Measurements from ENCODE around the gene SYK. TPM values are rescaled to one million over a fixed set of nuclear protein-coding genes. Genes with fewer than 3 reads are reported as not detected.

Gene SYK
- total and polyA plus RNA-seq, 7 experiments from 2014 or later, result 0.26 to 71.6 (median 2.1) TPM

GRCh38 chr9:90933468-90933867, 131.8 kb downstream of the SYK start:
- Histone ChIP-seq H3K27me3 (ENCODE audit: control insufficient read depth in 2 of 2, insufficient read depth in 2 of 2, low read length in 2 of 2) (no peaks in the 10 kb centered on the region), H3K36me3 (ENCODE audit: control insufficient read depth in 2 of 3, insufficient read depth in 3 of 3, low read length in 3 of 3) (no peaks in the 10 kb centered on the region), H3K27ac (ENCODE audit: low read depth, low read length) (no peak overlapping the region), H3K9me3 (ENCODE audit: control insufficient read depth in 2 of 3, low read length in 3 of 3) (no peaks in the 10 kb centered on the region), H3K4me3 (ENCODE audit: low read length) (no peak overlapping the region), H3K4me1 (ENCODE audit: control insufficient read depth in 2 of 2, insufficient read depth in 2 of 2, low read length in 2 of 2) (no peaks in the 10 kb centered on the region)
- no peak overlapping the region for H3K4me3 Mint-ChIP-seq
- H3K27ac Mint-ChIP-seq, result no peak overlapping the region
- H3K9me3 Mint-ChIP-seq, result no peaks in the 10 kb centered on the region
- no peak for DNase-seq
- POLR2A ChIA-PET, result no interaction called here
- peaks cover 8 to 25% (median 17%) of the 10 kb centered on the region in 5 donors for H3K27me3 Mint-ChIP-seq
- H3K4me1 Mint-ChIP-seq, result no peaks in the 10 kb centered on the region
- ATAC-seq, result no peak
- intact Hi-C loops (cut with micrococcal nuclease), result no loop called here
- CTCF ChIA-PET, result interaction anchor here (1.3 kb wide), 1 partner anchor 18 kb away, joined by 4 read pairs; no protein-coding TSS in a partner anchor
- H3K36me3 Mint-ChIP-seq, result no peaks in the 10 kb centered on the region

GRCh38 chr9:90939351-90939750, 137.7 kb downstream of the SYK start:
- H3K4me3 Mint-ChIP-seq, result no peak overlapping the region
- no peak overlapping the region for H3K27ac Mint-ChIP-seq
- ChIA-PET POLR2A (no interaction called here), CTCF (no interaction called here)
- no peaks in the 10 kb centered on the region for H3K36me3 ChIP-seq (ENCODE audit: control insufficient read depth in 2 of 3, insufficient read depth in 3 of 3, low read length in 3 of 3)
- no peak overlapping the region for H3K27ac ChIP-seq (ENCODE audit: low read depth, low read length)
- DNase-seq, result no peak
- no peaks in the 10 kb centered on the region for H3K4me1 ChIP-seq (ENCODE audit: control insufficient read depth in 2 of 2, insufficient read depth in 2 of 2, low read length in 2 of 2)
- H3K9me3 ChIP-seq (ENCODE audit: control insufficient read depth in 2 of 3, low read length in 3 of 3), result no peaks in the 10 kb centered on the region
- H3K27me3 ChIP-seq (ENCODE audit: control insufficient read depth in 2 of 2, insufficient read depth in 2 of 2, low read length in 2 of 2), result no peaks in the 10 kb centered on the region
- peaks cover 0 to 5% (median 0%) of the 10 kb centered on the region in 11 donors for H3K9me3 Mint-ChIP-seq
- ATAC-seq, result no peak
- H3K27me3 Mint-ChIP-seq, result peaks cover 2 to 20% (median 16%) of the 10 kb centered on the region in 5 donors
- no peak overlapping the region for H3K4me3 ChIP-seq (ENCODE audit: low read length)
- intact Hi-C loops (cut with micrococcal nuclease), result no loop called here
- no peaks in the 10 kb centered on the region for H3K4me1 Mint-ChIP-seq
- no peaks in the 10 kb centered on the region for H3K36me3 Mint-ChIP-seq

- CTCF ChIA-PET, result no interaction called here
- Mint-ChIP-seq H3K9me3 (peaks cover 0 to 5% (median 0%) of the 10 kb centered on the region in 11 donors), H3K4me1 (no peaks in the 10 kb centered on the region), H3K36me3 (no peaks in the 10 kb centered on the region), H3K4me3 (no peak overlapping the region), H3K27me3 (peaks cover under 1 to 23% (median 12%) of the 10 kb centered on the region in 5 donors), H3K27ac (no peak overlapping the region)
- H3K36me3 ChIP-seq (ENCODE audit: control insufficient read depth in 2 of 3, insufficient read depth in 3 of 3, low read length in 3 of 3), result no peaks in the 10 kb centered on the region
- POLR2A ChIA-PET, result no interaction called here
- DNase-seq (no peak), ATAC-seq (no peak)
- no peak overlapping the region for H3K27ac ChIP-seq (ENCODE audit: low read depth, low read length)
- no peaks in the 10 kb centered on the region for H3K4me1 ChIP-seq (ENCODE audit: control insufficient read depth in 2 of 2, insufficient read depth in 2 of 2, low read length in 2 of 2)
- H3K4me3 ChIP-seq (ENCODE audit: low read length), result no peak overlapping the region
- no peaks in the 10 kb centered on the region for H3K9me3 ChIP-seq (ENCODE audit: control insufficient read depth in 2 of 3, low read length in 3 of 3)
- H3K27me3 ChIP-seq (ENCODE audit: control insufficient read depth in 2 of 2, insufficient read depth in 2 of 2, low read length in 2 of 2), result no peaks in the 10 kb centered on the region
- intact Hi-C loops (cut with micrococcal nuclease), result no loop called here
Measured at GRCh38 chr9:90940280-90940679, 138.7 kb downstream of the SYK start.

GRCh38 chr9:90941661-90942060, 140.0 kb downstream of the SYK start:
- H3K36me3 ChIP-seq (ENCODE audit: control insufficient read depth in 2 of 3, insufficient read depth in 3 of 3, low read length in 3 of 3), result no peaks in the 10 kb centered on the region
- H3K36me3 Mint-ChIP-seq, result no peaks in the 10 kb centered on the region
- ChIA-PET POLR2A (no interaction called here), CTCF (no interaction called here)
- no peak overlapping the region for H3K27ac ChIP-seq (ENCODE audit: low read depth, low read length)
- H3K4me1 ChIP-seq (ENCODE audit: control insufficient read depth in 2 of 2, insufficient read depth in 2 of 2, low read length in 2 of 2), result no peaks in the 10 kb centered on the region
- H3K4me3 ChIP-seq (ENCODE audit: low read length), result no peak overlapping the region
- H3K9me3 ChIP-seq (ENCODE audit: control insufficient read depth in 2 of 3, low read length in 3 of 3), result no peaks in the 10 kb centered on the region
- H3K4me3 Mint-ChIP-seq, result peak overlapping the region in 1 of 10 donors; percentile 8
- peaks cover 11 to 28% (median 20%) of the 10 kb centered on the region in 5 donors for H3K27me3 Mint-ChIP-seq
- DNase-seq (no peak), ATAC-seq (no peak)
- H3K9me3 Mint-ChIP-seq, result peaks cover 0 to 5% (median 0%) of the 10 kb centered on the region in 11 donors
- intact Hi-C loops (cut with micrococcal nuclease), result no loop called here
- H3K27ac Mint-ChIP-seq, result no peak overlapping the region
- no peaks in the 10 kb centered on the region for H3K27me3 ChIP-seq (ENCODE audit: control insufficient read depth in 2 of 2, insufficient read depth in 2 of 2, low read length in 2 of 2)
- no peaks in the 10 kb centered on the region for H3K4me1 Mint-ChIP-seq

GRCh38 chr9:90942555-90942954, 140.9 kb downstream of the SYK start:
- Mint-ChIP-seq H3K4me1 (peaks cover 0 to 2% (median 0%) of the 10 kb centered on the region in 7 donors), H3K4me3 (no peak overlapping the region), H3K27ac (no peak overlapping the region), H3K27me3 (peaks cover 11 to 23% (median 20%) of the 10 kb centered on the region in 5 donors), H3K9me3 (peaks cover 0 to 5% (median 0%) of the 10 kb centered on the region in 11 donors), H3K36me3 (no peaks in the 10 kb centered on the region)
- ChIA-PET CTCF (interaction anchor here (1.0 kb wide), 1 partner anchor 28 kb away, joined by 3 read pairs; no protein-coding TSS in a partner anchor), POLR2A (no interaction called here)
- intact Hi-C loops (cut with micrococcal nuclease), result no loop called here
- ATAC-seq, result no peak
- Histone ChIP-seq H3K4me3 (ENCODE audit: low read length) (no peak overlapping the region), H3K36me3 (ENCODE audit: control insufficient read depth in 2 of 3, insufficient read depth in 3 of 3, low read length in 3 of 3) (no peaks in the 10 kb centered on the region), H3K27ac (ENCODE audit: low read depth, low read length) (no peak overlapping the region), H3K9me3 (ENCODE audit: control insufficient read depth in 2 of 3, low read length in 3 of 3) (no peaks in the 10 kb centered on the region), H3K27me3 (ENCODE audit: control insufficient read depth in 2 of 2, insufficient read depth in 2 of 2, low read length in 2 of 2) (no peaks in the 10 kb centered on the region), H3K4me1 (ENCODE audit: control insufficient read depth in 2 of 2, insufficient read depth in 2 of 2, low read length in 2 of 2) (no peaks in the 10 kb centered on the region)
- no peak for DNase-seq

- peaks cover 0 to 2% (median 0%) of the 10 kb centered on the region in 7 donors for H3K4me1 Mint-ChIP-seq
- no peaks in the 10 kb centered on the region for H3K4me1 ChIP-seq (ENCODE audit: control insufficient read depth in 2 of 2, insufficient read depth in 2 of 2, low read length in 2 of 2)
- ATAC-seq, result no peak
- no peak overlapping the region for H3K27ac ChIP-seq (ENCODE audit: low read depth, low read length)
- no peak overlapping the region for H3K4me3 ChIP-seq (ENCODE audit: low read length)
- H3K9me3 Mint-ChIP-seq, result peaks cover 0 to 5% (median 0%) of the 10 kb centered on the region in 11 donors
- ChIA-PET CTCF (interaction anchor here (1.0 kb wide), 1 partner anchor 29 kb away, joined by 3 read pairs; no protein-coding TSS in a partner anchor), POLR2A (no interaction called here)
- no peak overlapping the region for H3K27ac Mint-ChIP-seq
- intact Hi-C loops (cut with micrococcal nuclease), result no loop called here
- no peaks in the 10 kb centered on the region for H3K36me3 Mint-ChIP-seq
- H3K27me3 Mint-ChIP-seq, result peaks cover 11 to 26% (median 23%) of the 10 kb centered on the region in 5 donors
- H3K36me3 ChIP-seq (ENCODE audit: control insufficient read depth in 2 of 3, insufficient read depth in 3 of 3, low read length in 3 of 3), result no peaks in the 10 kb centered on the region
- H3K27me3 ChIP-seq (ENCODE audit: control insufficient read depth in 2 of 2, insufficient read depth in 2 of 2, low read length in 2 of 2), result no peaks in the 10 kb centered on the region
- no peaks in the 10 kb centered on the region for H3K9me3 ChIP-seq (ENCODE audit: control insufficient read depth in 2 of 3, low read length in 3 of 3)
- DNase-seq, result no peak
- no peak overlapping the region for H3K4me3 Mint-ChIP-seq
Measured at GRCh38 chr9:90943341-90943740, 141.7 kb downstream of the SYK start.

GRCh38 chr9:90945336-90945735, 143.7 kb downstream of the SYK start:
- intact Hi-C loops (cut with micrococcal nuclease), result no loop called here
- H3K36me3 Mint-ChIP-seq, result no peaks in the 10 kb centered on the region
- peaks cover 11 to 35% (median 25%) of the 10 kb centered on the region in 5 donors for H3K27me3 Mint-ChIP-seq
- CTCF ChIA-PET, result no interaction called here
- no peaks in the 10 kb centered on the region for H3K36me3 ChIP-seq (ENCODE audit: control insufficient read depth in 2 of 3, insufficient read depth in 3 of 3, low read length in 3 of 3)
- H3K4me3 ChIP-seq (ENCODE audit: low read length), result no peak overlapping the region
- no peak overlapping the region for H3K27ac ChIP-seq (ENCODE audit: low read depth, low read length)
- no peak for DNase-seq
- H3K4me3 Mint-ChIP-seq, result no peak overlapping the region
- H3K9me3 ChIP-seq (ENCODE audit: control insufficient read depth in 2 of 3, low read length in 3 of 3), result no peaks in the 10 kb centered on the region
- H3K27ac Mint-ChIP-seq, result no peak overlapping the region
- no peak for ATAC-seq
- POLR2A ChIA-PET, result no interaction called here
- H3K9me3 Mint-ChIP-seq, result peaks cover 0 to 4% (median 0%) of the 10 kb centered on the region in 11 donors
- H3K27me3 ChIP-seq (ENCODE audit: control insufficient read depth in 2 of 2, insufficient read depth in 2 of 2, low read length in 2 of 2), result no peaks in the 10 kb centered on the region
- no peaks in the 10 kb centered on the region for H3K4me1 ChIP-seq (ENCODE audit: control insufficient read depth in 2 of 2, insufficient read depth in 2 of 2, low read length in 2 of 2)
- peaks cover 0 to 2% (median 0%) of the 10 kb centered on the region in 7 donors for H3K4me1 Mint-ChIP-seq

Data from naive thymus-derived CD4-positive, alpha-beta T cell (primary cell).